ENCODE results near the gene TBC1D30. TPM values are rescaled to one million over a fixed set of nuclear protein-coding genes. Genes with fewer than 3 reads are reported as not detected.

Gene TBC1D30
- total and polyA plus RNA-seq, 9 of the 15 experiments (the other 6 are each of a cell fraction or from before 2014, with no cell fraction given), result 0.07 to 0.55 (median 0.20) TPM; not detected in 1

DNA sequence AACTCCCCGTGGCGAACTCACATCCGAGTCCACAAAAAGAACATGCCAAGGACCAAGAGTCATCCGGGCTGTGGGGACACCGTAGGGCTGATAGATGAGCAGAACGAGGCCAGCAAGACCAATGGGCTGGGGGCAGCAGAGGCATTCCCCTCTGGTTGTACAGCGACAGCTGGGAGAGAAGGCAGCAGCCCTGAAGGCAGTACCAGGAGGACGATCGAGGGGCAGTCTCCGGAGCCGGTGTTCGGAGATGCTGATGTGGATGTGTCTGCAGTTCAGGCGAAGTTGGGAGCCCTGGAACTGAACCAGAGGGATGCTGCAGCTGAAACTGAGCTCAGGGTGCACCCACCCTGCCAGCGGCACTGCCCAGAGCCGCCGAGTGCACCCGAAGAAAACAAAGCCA lies 50.7 kb downstream of the TBC1D30 start:
- no peaks in the 10 kb centered on the region for H3K36me3 ChIP-seq (ENCODE audit: control insufficient read depth, insufficient read depth, low read length)
- WGBS (ENCODE audit: insufficient coverage, low coverage, missing lambda C conversion rate), result under 1% methylated on average over 17 of the region's 17 CpGs
- H3K79me2 ChIP-seq (ENCODE audit: control insufficient read depth, insufficient read depth, low read length), result no peaks in the 10 kb centered on the region
- CTCF ChIA-PET (ENCODE audit: low intra/inter-chr PET ratio), result no interaction called here
- H3K27ac ChIP-seq (ENCODE audit: extremely low read depth, low read depth, low read length), result no peak overlapping the region
- H3K4me1 ChIP-seq (replicated peaks in 1 of 2; ENCODE audit: control insufficient read depth in 2 of 2, insufficient read depth in 2 of 2, low read length in 2 of 2), result no peaks in the 10 kb centered on the region
- no peak for DNase-seq (ENCODE audit: extremely low read depth in 1 of 4, low spot score in 3 of 4)
- ATAC-seq, result no peak
- H2AFZ ChIP-seq (ENCODE audit: low read depth, low read length), result no peak overlapping the region
- TF ChIP-seq NCOA4 (IDR thresholded peaks at IDR 0.05; ENCODE audit: partially characterized antibody) (no peak), MAFG (tag; conservative IDR thresholded peaks at IDR 0.05) (no peak), ZNF561 (CRISPR knock-in tag; conservative IDR thresholded peaks at IDR 0.05) (no peak), SRSF1 (IDR thresholded peaks at IDR 0.05; ENCODE audit: low read depth, low read length) (no peak), ZNF175 (CRISPR knock-in tag; IDR thresholded peaks at IDR 0.05; ENCODE audit: low read depth) (no peak)
- TF ChIP-seq, protein P1, sequence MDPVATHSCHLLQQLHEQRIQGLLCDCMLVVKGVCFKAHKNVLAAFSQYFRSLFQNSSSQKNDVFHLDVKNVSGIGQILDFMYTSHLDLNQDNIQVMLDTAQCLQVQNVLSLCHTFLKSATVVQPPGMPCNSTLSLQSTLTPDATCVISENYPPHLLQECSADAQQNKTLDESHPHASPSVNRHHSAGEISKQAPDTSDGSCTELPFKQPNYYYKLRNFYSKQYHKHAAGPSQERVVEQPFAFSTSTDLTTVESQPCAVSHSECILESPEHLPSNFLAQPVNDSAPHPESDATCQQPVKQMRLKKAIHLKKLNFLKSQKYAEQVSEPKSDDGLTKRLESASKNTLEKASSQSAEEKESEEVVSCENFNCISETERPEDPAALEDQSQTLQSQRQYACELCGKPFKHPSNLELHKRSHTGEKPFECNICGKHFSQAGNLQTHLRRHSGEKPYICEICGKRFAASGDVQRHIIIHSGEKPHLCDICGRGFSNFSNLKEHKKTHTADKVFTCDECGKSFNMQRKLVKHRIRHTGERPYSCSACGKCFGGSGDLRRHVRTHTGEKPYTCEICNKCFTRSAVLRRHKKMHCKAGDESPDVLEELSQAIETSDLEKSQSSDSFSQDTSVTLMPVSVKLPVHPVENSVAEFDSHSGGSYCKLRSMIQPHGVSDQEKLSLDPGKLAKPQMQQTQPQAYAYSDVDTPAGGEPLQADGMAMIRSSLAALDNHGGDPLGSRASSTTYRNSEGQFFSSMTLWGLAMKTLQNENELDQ (CRISPR knock-in tag; IDR thresholded peaks at IDR 0.05; ENCODE audit: borderline replicate concordance), result no peak
- TF ChIP-seq, protein P2, sequence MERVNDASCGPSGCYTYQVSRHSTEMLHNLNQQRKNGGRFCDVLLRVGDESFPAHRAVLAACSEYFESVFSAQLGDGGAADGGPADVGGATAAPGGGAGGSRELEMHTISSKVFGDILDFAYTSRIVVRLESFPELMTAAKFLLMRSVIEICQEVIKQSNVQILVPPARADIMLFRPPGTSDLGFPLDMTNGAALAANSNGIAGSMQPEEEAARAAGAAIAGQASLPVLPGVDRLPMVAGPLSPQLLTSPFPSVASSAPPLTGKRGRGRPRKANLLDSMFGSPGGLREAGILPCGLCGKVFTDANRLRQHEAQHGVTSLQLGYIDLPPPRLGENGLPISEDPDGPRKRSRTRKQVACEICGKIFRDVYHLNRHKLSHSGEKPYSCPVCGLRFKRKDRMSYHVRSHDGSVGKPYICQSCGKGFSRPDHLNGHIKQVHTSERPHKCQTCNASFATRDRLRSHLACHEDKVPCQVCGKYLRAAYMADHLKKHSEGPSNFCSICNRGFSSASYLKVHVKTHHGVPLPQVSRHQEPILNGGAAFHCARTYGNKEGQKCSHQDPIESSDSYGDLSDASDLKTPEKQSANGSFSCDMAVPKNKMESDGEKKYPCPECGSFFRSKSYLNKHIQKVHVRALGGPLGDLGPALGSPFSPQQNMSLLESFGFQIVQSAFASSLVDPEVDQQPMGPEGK (CRISPR knock-in tag; IDR thresholded peaks at IDR 0.05; ENCODE audit: borderline replicate concordance), result no peak
- no peaks in the 10 kb centered on the region for H4K20me1 ChIP-seq (replicated peaks; ENCODE audit: control insufficient read depth, insufficient read depth, low read length)
- no peak overlapping the region for H3K4me2 ChIP-seq (ENCODE audit: insufficient read depth, low read length)
- POLR2A ChIA-PET, result interaction anchor here (0.6 kb wide), 4 partner anchors 11 to 1711 kb away, joined by 3 to 4 read pairs (median 3); partner anchors contain the start of gene LLPH
- no peak overlapping the region for H3K9ac ChIP-seq (ENCODE audit: insufficient read depth in 1 of 2, low read depth in 2 of 2, low read length in 2 of 2)
- no peaks in the 10 kb centered on the region for H3K9me1 ChIP-seq (ENCODE audit: control insufficient read depth, insufficient read depth, low read length)
- intact Hi-C loops (cut with micrococcal nuclease) (no loop called here), in situ Hi-C loops (cut with MboI) (loop anchor here (25.0 kb wide), 2 partner anchors 1112 to 1537 kb away; no protein-coding TSS in a partner anchor)
- no peak for FAIRE-seq
- no TSS peak for BruUV-seq (replicated peaks)
- peaks cover 0 to 27% of the 10 kb centered on the region in 2 experiments; a peak in 3 of 5 replicates for H3K27me3 ChIP-seq (ENCODE audit: control insufficient read depth in 2 of 2, insufficient read depth in 2 of 2, low read length in 2 of 2)
- H3K9me3 ChIP-seq (replicated peaks; ENCODE audit: control insufficient read depth, insufficient read depth, low read depth, low read length), result no peaks in the 10 kb centered on the region
- H3K4me3 ChIP-seq, result no peak overlapping the region
